ENCODE measurements around the gene VSTM4.

The VSTM4 gene

DNA sequence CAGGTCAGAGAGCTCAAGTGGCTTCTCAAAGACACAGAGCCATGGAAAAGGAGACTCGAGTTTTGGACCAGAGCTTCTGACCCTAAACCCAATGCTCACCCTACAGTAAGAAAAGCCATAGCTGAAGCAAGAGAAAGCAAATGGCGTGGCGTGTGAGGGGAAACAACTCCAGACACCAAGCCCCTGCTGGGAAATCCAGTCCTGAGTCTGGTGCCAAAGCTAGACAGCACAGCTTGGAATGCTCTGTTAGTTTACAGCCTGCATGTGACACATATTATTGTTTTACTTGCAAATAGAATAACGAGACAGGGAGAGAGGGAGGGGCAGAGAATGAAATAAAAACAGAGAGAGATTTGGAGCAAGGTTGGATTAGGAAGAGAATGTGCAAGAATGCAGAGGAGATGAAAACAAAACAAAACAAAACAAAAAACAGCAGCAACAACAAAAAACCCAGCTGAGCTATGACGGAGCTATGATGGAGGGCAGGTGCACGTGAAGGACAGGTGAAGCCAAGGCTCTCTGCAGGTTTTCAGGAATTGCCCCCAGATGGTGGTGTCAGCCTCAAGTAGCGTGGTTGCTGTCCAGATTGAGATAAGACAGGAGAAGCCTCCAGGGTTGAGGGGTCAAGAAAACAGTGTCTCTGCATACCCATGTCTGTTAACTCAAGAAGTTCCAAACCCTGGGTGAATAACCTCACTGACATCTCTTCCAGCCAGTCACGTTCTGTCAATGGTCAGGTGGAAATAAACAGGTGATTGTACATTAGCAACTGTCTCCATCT, 105.9 kb downstream of the VSTM4 start:
- DNase-seq (ENCODE audit: low read depth in 1 of 2, low spot score in 1 of 2): no peak

- DNase-seq (ENCODE audit: low read depth in 1 of 2, low spot score in 1 of 2): no peak
Observed at GRCh38 chr10:49008505-49009198, 106.7 kb downstream of the VSTM4 start.

DNA sequence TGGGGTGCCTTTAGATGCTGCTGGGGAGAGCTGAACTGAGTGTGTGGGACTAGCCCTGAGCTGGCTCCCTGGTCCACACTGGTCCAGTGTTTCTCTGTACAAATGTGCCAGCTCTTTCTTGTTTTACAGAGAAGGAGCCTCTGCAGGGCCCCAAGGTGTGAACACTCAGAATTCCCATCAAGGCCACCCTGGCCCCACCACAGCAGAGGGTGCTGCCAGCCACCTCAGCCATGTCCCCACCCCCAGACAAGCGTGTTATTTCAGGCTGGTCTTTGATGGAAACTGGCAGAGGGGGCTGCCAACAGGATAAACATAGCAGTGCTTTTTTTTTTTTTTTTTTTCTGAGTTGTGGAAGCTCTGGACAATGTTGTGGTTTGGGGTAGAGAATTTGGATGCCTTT, 107.2 kb downstream of the VSTM4 start:
- DNase-seq (ENCODE audit: low read depth in 1 of 2, low spot score in 1 of 2): no peak

DNA sequence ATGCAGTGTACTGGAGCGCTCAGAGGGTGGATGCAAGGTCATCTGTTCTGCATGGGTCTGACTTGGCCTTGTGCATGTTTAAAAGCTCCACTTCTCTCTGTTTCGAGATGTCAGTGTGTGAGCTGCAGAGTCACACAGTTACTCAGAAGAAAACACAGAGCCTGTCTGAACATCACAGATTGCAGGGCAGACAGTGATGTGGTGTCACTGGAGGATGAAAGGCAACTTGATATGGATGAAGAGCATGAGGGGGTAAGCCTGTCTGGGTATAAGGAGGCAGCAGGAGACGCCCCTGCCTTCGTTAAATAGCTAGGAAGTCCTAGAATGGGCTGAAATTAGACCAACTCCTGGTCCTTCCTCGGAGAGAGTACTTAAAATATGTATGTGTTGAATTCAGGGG, 108.2 kb downstream of the VSTM4 start:
- DNase-seq (ENCODE audit: low read depth in 1 of 2, low spot score in 1 of 2): no peak

DNA sequence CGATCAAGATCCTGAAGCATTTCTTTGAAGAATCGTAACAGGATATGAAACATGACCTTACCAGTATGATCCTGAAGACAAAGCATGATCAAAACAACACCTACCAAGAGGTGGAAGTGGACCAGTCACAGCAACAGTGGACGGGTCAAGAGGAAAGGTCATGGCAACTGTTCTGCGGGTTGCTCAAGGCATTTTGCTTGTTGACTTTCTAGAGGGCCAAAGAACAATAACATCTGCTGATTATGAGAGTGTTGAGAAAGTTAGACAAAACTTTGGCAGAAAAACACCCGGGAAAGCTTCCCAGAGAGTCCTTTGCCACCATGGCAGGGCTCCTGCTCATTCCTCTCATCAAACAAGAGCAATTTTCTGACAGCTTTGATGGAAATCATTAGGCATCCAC, 110.1 kb downstream of the VSTM4 start:
- DNase-seq (ENCODE audit: low read depth in 1 of 2, low spot score in 1 of 2): no peak

DNA sequence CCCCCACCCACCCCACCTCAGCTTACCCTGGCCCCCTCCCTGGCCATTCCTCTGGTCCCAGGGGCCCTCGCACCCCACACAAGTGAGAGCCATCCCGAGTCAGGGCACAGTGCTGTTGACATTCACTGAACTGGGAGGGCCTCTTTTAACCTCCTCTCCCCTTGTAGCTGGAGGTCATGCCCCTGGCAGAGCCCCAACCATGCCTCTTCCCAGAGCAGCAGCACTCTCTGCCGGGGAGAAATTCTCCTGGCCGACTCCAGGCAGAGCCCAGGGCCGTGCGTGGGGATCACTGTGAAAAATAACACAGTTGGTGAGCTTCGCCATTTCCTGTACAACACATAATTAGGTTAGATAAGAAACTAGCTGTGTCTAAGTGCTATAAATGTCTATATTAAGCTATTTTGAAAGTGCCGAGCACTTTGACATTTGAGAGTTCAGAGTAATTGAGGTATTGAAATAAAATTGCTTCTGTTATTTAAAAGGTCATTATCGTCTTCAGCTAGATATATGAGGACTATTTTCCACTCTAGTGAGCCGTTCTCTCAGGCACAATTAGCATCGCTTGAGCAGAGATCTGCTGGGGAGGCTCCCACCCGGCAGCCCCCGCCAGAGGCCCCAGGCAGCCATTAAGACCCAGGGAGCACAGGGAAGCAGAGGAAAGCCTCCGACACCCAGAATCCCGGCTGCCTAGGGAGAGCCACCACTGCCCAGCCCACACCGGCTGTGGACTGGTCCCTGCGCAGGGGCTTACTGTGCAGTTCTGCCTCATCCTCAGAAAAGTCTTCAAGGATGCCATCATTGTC, 113.3 kb downstream of the VSTM4 start:
- no peak for DNase-seq (ENCODE audit: low read depth in 1 of 2, low spot score in 1 of 2)

GRCh38 chr10:49001402-49001801, 113.9 kb downstream of the VSTM4 start:
- DNase-seq (ENCODE audit: low read depth in 1 of 2, low spot score in 1 of 2): no peak

- no peak for DNase-seq (ENCODE audit: low read depth in 1 of 2, low spot score in 1 of 2)
Observed at GRCh38 chr10:49000437-49001398, 114.6 kb downstream of the VSTM4 start.

DNA sequence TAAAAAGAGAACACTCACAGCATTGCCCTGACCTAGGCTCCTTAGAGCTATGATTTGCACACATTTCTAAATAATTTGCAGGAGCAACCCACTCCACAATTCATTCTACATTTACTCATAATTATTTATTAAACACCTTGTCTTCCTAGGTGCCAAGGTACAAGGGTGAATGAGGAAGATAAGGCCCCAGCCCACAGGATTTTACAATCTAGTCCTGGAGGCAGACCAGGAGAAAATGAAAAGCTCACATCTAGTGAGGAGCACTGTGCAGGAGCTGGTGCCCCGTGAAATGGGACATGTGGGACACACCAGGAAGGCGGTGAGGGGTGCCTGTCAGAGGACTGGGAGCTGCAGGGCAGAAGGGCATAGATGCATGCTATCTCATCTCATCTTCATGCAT, 116.0 kb downstream of the VSTM4 start:
- DNase-seq (ENCODE audit: low read depth in 1 of 2, low spot score in 1 of 2): no peak

GRCh38 chr10:48996329-48996728, 119.0 kb downstream of the VSTM4 start:
- DNase-seq (ENCODE audit: low read depth in 1 of 2, low spot score in 1 of 2): no peak

- no peak for DNase-seq (ENCODE audit: low read depth in 1 of 2, low spot score in 1 of 2)
Observed at GRCh38 chr10:48993627-48994026, 121.7 kb downstream of the VSTM4 start.

GRCh38 chr10:48990226-48990625, 125.1 kb downstream of the VSTM4 start:
- DNase-seq (ENCODE audit: low read depth in 1 of 2, low spot score in 1 of 2): no peak

DNA sequence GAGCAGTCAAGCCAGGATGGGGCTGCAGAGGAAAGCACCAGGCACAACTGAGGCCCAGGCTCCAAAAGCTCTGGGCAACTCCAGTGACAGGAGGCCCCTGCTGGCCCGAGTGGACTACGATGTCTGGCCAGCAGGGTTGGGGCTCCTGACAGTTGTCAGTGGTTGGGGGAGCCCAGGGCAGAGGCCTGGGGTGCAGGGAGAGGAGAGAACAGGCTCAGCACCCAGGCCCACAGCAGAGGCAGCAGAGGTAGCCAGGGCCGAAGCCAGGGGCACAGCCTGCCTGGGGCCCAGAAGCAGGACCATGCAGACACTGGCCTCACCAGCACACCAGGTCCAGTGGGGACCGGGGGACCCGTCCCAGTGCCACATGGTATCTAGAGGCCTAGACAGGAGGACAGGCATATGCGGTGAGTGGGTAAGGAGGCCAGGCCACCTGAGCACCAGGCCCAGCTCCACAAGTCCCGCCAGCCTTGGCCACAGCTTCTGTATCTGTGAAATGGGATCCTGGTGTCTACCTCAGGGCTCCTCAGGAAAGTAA, 129.6 kb downstream of the VSTM4 start:
- DNase-seq (ENCODE audit: low read depth in 1 of 2, low spot score in 1 of 2): no peak

- DNase-seq (ENCODE audit: low read depth in 1 of 2, low spot score in 1 of 2): no peak
Observed at GRCh38 chr10:48983648-48984351, 131.5 kb downstream of the VSTM4 start.

DNA sequence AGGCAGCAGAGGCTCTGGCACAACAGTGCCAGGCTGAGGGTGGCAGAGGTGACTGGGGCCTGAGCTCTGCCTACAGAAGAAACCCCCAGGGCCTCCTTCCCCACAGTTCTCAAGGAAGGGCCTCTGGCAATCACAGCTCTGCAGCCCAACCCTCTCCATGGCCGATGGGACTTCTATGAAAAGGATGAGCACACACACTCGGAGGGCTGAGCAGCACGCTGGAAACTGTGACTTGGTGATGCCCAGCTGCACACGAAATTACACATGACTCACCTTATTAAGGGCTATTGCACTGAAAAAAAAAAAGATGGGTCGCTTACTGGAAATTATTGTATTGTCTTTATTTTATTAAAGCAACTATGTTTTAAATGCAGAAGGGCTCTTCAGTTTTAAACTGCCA, 132.7 kb downstream of the VSTM4 start:
- DNase-seq (ENCODE audit: low read depth in 1 of 2, low spot score in 1 of 2): no peak

GRCh38 chr10:48981310-48981907, 133.9 kb downstream of the VSTM4 start:
- peak; percentile 2 to 6 for DNase-seq (ENCODE audit: low read depth in 1 of 2, low spot score in 1 of 2)

DNA sequence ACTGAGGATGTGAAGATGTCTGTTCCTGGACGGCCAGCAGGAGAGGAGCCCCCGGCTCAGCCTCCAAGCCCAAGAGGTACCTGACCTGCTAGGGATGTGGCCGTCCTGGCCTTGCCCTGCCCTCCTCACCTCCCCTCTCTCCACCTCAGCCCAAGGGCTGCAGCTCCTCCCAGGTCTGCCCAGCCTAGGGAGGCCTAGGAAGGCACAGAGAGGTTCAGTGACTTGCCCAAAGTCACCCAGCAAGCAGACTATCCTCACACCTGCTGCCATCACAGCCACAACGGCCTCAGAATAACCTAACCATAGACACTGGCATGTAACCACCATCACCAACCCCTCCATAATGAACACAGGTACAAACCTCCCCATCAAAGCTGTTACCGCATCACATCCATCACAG, 137.0 kb downstream of the VSTM4 start:
- no peak for DNase-seq (ENCODE audit: low read depth in 1 of 2, low spot score in 1 of 2)

DNA sequence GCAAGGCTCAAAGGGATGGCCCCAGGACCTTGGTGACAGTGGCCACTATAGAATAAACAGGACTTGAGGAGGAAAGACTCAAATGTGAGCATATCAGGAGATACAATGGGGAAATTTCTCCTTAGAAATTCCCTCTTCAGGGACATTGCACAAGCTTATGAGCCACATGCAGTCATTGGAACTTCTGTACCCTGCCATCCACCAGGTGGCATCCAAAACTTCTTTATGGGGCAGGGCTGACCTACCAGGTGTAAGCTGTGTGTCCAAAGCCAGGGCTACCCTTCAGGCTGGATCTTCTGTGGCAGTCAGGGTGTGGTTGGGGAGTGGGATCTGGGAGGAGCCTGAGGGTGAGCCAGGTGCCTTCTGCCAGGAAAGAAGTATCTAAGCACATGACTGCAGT, 139.1 kb downstream of the VSTM4 start:
- DNase-seq (ENCODE audit: low read depth in 1 of 2, low spot score in 1 of 2): no peak

DNA sequence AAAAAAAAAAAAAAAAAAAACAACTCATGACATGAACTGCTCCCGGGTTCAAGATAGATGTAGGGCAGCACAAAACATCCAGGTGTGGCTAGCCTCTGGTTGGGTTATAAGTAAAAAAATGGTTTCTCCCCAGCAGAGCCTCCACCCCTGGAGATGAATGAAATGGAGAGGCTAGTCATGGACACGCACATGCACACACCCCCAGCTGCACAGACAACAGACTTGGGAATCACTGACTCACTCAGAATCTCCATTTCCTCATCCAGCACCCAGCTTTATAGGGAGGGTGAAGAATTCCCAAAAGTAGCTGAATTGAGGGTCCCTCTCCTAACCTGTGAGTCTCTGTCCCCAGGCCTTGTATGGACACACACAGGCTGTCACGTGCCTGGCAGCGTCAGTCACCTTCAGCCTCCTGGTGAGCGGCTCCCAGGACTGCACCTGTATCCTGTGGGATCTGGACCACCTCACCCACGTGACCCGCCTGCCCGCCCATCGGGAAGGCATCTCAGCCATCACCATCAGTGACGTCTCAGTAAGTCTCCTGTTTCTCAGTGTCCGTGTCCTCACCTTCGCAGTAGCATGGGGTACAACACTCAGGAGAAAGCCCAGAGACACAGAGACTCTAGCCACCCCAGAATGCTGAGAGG, 140.7 kb downstream of the VSTM4 start:
- no peak for DNase-seq (ENCODE audit: low read depth in 1 of 2, low spot score in 1 of 2)

All from activated CD4-positive, alpha-beta T cell treated with anti-CD3 and anti-CD28 coated beads, Interleukin-2, amount 50 U/mL, for 24 hours (primary cell).